CD4-positive, alpha-beta memory T cell (primary cell): ENCODE results near the gene DPP8. TPM values are rescaled to one million over a fixed set of nuclear protein-coding genes. Genes with fewer than 3 reads are reported as not detected.

ENCODE experiments used
- CTCF ChIA-PET: fragments of 350-600 bp; sonication (Branson Sonifier 250); formaldehyde crosslinking; loops from one replicate; lab custom pipeline; 2021; ENCODE audit warnings: inconsistent platforms; ENCODE audit not compliant: partially characterized antibody; lab: Charles Lee
- POLR2A ChIA-PET: fragments of 350-600 bp; sonication (Branson Sonifier 250); formaldehyde crosslinking; loops from one replicate; lab custom pipeline; 2021; ENCODE audit not compliant: partially characterized antibody; lab: Charles Lee
- DNase-seq, 5 donors: peaks; one replicate each; pipeline versions ENCODE4 v3.0.0 to v3.0.0-alpha.2; 2020 to 2022; ENCODE audit warnings: mixed read lengths in 1 of 5
- H3K27ac ChIP-seq: one replicate; pipeline ENCODE4 v1.7.0; 2013; ENCODE audit warnings: low read depth, low read length
- H3K27me3 ChIP-seq: 2 replicates; pipeline ENCODE4 v1.7.0; 2013; ENCODE audit warnings: mild to moderate bottlenecking, low read length, moderate library complexity; ENCODE audit not compliant: insufficient read depth
- H3K36me3 ChIP-seq: 2 replicates; pipeline ENCODE4 v1.7.0; 2013; ENCODE audit warnings: mild to moderate bottlenecking, low read length, moderate library complexity; ENCODE audit not compliant: insufficient read depth
- H3K4me1 ChIP-seq: 2 replicates; pipeline ENCODE4 v1.7.0; 2013; ENCODE audit warnings: mild to moderate bottlenecking, low read length, moderate library complexity; ENCODE audit not compliant: insufficient read depth
- H3K4me3 ChIP-seq, 2 donors: one replicate each; pipeline ENCODE4 v1.7.0; 2013; ENCODE audit warnings: low read length in 2 of 2, mild to moderate bottlenecking in 1 of 2
- H3K9me3 ChIP-seq, 2 donors: one replicate each; pipeline ENCODE4 v1.7.0; 2013; ENCODE audit warnings: low read length in 2 of 2, control low read depth in 1 of 2; ENCODE audit not compliant: control insufficient read depth in 1 of 2
- H3K27ac Mint-ChIP-seq, 7 donors: one replicate each; pipeline ENCODE4 v1.8.0; 2020 to 2021; ENCODE audit warnings: mixed read lengths in 7 of 7, mild to moderate bottlenecking in 6 of 7, inconsistent platforms in 3 of 7, moderate library complexity in 3 of 7
- H3K27me3 Mint-ChIP-seq, 2 donors: one replicate each; pipeline ENCODE4 v1.8.0; 2020 to 2021; ENCODE audit warnings: mixed read lengths in 2 of 2
- H3K36me3 Mint-ChIP-seq, 2 donors: one replicate each; pipeline ENCODE4 v1.8.0; 2020 to 2021; ENCODE audit warnings: mixed read lengths in 2 of 2, inconsistent platforms in 1 of 2, mild to moderate bottlenecking in 1 of 2
- H3K4me1 Mint-ChIP-seq, 4 donors: one replicate each; pipeline ENCODE4 v1.8.0; 2020 to 2021; ENCODE audit warnings: mixed read lengths in 4 of 4, mild to moderate bottlenecking in 1 of 4
- H3K4me3 Mint-ChIP-seq, 8 donors: one replicate each; pipeline ENCODE4 v1.8.0; 2020 to 2021; ENCODE audit warnings: mixed read lengths in 8 of 8, mild to moderate bottlenecking in 7 of 8, moderate library complexity in 6 of 8, inconsistent platforms in 3 of 8
- H3K9me3 Mint-ChIP-seq, 8 donors: one replicate each; pipeline ENCODE4 v1.8.0; 2020 to 2021; ENCODE audit warnings: mixed read lengths in 8 of 8, mild to moderate bottlenecking in 5 of 8, inconsistent platforms in 3 of 8, moderate library complexity in 1 of 8
- intact Hi-C: fragments of 100-400 bp; cut with micrococcal nuclease; formaldehyde crosslinking; loops from one replicate; pipeline ENCODE4 v1.15.1; 2023
- polyA plus RNA-seq, 2 donors: library from polyadenylated mRNA; unstranded; fragments of 300-500 nt; fragmentation: Illumina TruSeq; gene quantifications; one replicate each; pipeline ENCODE4 v1.2.3, GENCODE V29; 2021
- total RNA-seq, 2 experiments: library from RNA; stranded (reverse); gene quantifications; one replicate each; pipeline ENCODE4 v1.2.3, GENCODE V29; 2021

DPP8 gene
- total and polyA plus RNA-seq, 4 experiments from 2014 or later: 39.2 to 58.6 (median 52.8) TPM

DNA sequence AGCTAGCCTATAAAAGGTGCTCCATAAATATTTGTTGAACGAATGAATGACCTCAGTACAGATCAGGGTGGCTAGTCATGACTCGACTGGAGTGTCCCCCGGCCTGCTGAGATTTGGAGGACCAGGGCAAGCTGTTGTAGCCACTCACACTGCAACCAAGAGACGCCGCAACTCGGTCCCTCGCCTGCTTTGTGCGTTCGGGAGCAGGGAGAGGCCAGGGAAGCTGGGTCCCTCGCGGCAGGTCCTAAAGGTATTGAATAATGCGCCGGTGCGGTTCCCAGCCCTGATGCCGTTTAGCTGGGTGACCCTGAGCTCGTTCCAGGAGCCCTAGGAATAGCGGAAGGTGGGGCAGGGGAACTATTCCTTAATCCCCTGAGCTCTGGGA lies 96.5 kb downstream of the DPP8 start:
- H3K27me3 ChIP-seq: peaks cover 12% of the 10 kb centered on the region
- no peaks in the 10 kb centered on the region for H3K36me3 ChIP-seq
- Mint-ChIP-seq H3K27ac (no peak overlapping the region), H3K9me3 (peaks cover 0 to 4% (median 0%) of the 10 kb centered on the region in 8 donors), H3K4me1 (peaks cover 11 to 25% (median 16%) of the 10 kb centered on the region in 4 donors), H3K27me3 (peaks cover 43 to 58% of the 10 kb centered on the region in 2 donors), H3K4me3 (peak overlapping the region in 5 of 8 donors; percentile 5 to 39 (median 19)), H3K36me3 (peaks cover 0 to 4% of the 10 kb centered on the region in 2 donors)
- H3K4me3 ChIP-seq: no peak overlapping the region
- CTCF ChIA-PET: interaction anchor here (1.4 to 1.8 kb wide), 3 partner anchors 19 to 102 kb away, joined by 3 to 10 read pairs (median 6); no protein-coding TSS in a partner anchor
- POLR2A ChIA-PET: no interaction called here
- H3K27ac ChIP-seq: no peak overlapping the region
- peaks cover 9% of the 10 kb centered on the region for H3K4me1 ChIP-seq
- DNase-seq: no peak
- intact Hi-C loops: no loop called here
- H3K9me3 ChIP-seq: no peaks in the 10 kb centered on the region

GRCh38 chr15:65418596-65418995 lies 98.9 kb downstream of the DPP8 start:
- no peak for DNase-seq
- H3K27ac Mint-ChIP-seq: no peak overlapping the region
- CTCF ChIA-PET: no interaction called here
- POLR2A ChIA-PET: no interaction called here
- peaks cover 9% of the 10 kb centered on the region for H3K4me1 ChIP-seq
- H3K4me3 Mint-ChIP-seq: no peak overlapping the region
- no peaks in the 10 kb centered on the region for H3K9me3 ChIP-seq
- no peak overlapping the region for H3K27ac ChIP-seq
- H3K9me3 Mint-ChIP-seq: peaks cover 0 to 2% (median 0%) of the 10 kb centered on the region in 8 donors
- no peak overlapping the region for H3K4me3 ChIP-seq
- H3K36me3 Mint-ChIP-seq: peaks cover 0 to 4% of the 10 kb centered on the region in 2 donors
- no peaks in the 10 kb centered on the region for H3K36me3 ChIP-seq
- intact Hi-C loops: no loop called here
- H3K4me1 Mint-ChIP-seq: peaks cover 9 to 19% (median 12%) of the 10 kb centered on the region in 4 donors
- H3K27me3 ChIP-seq: peaks cover 12% of the 10 kb centered on the region
- H3K27me3 Mint-ChIP-seq: peaks cover 32 to 50% of the 10 kb centered on the region in 2 donors

GRCh38 chr15:65416845-65417416 lies 100.6 kb downstream of the DPP8 start:
- DNase-seq: no peak
- Mint-ChIP-seq H3K27me3 (peaks cover 22 to 40% of the 10 kb centered on the region in 2 donors), H3K9me3 (no peaks in the 10 kb centered on the region), H3K27ac (peak overlapping the region in 1 of 7 donors; percentile 30), H3K4me1 (peaks cover 1 to 9% (median 3%) of the 10 kb centered on the region in 4 donors), H3K4me3 (no peak overlapping the region), H3K36me3 (no peaks in the 10 kb centered on the region)
- no peak overlapping the region for H3K27ac ChIP-seq
- POLR2A ChIA-PET: no interaction called here
- peaks cover 9% of the 10 kb centered on the region for H3K27me3 ChIP-seq
- H3K9me3 ChIP-seq: no peaks in the 10 kb centered on the region
- H3K4me1 ChIP-seq: peaks cover 4% of the 10 kb centered on the region
- H3K4me3 ChIP-seq: no peak overlapping the region
- H3K36me3 ChIP-seq: no peaks in the 10 kb centered on the region
- CTCF ChIA-PET: no interaction called here
- intact Hi-C loops: no loop called here

GRCh38 chr15:65414841-65415621 lies 102.5 kb downstream of the DPP8 start:
- H3K9me3 Mint-ChIP-seq: no peaks in the 10 kb centered on the region
- no peaks in the 10 kb centered on the region for H3K4me1 Mint-ChIP-seq
- no peak overlapping the region for H3K27ac Mint-ChIP-seq
- POLR2A ChIA-PET: no interaction called here
- H3K27me3 Mint-ChIP-seq: peaks cover 15 to 38% of the 10 kb centered on the region in 2 donors
- no peaks in the 10 kb centered on the region for H3K36me3 Mint-ChIP-seq
- intact Hi-C loops: no loop called here
- no peak overlapping the region for H3K4me3 Mint-ChIP-seq
- CTCF ChIA-PET: no interaction called here
- Histone ChIP-seq H3K36me3 (no peaks in the 10 kb centered on the region), H3K4me3 (no peak overlapping the region), H3K27ac (no peak overlapping the region), H3K4me1 (no peaks in the 10 kb centered on the region), H3K27me3 (no peaks in the 10 kb centered on the region), H3K9me3 (no peaks in the 10 kb centered on the region)
- DNase-seq: no peak

- DNase-seq: no peak
- Histone ChIP-seq H3K36me3 (no peaks in the 10 kb centered on the region), H3K4me3 (no peak overlapping the region), H3K27ac (no peak overlapping the region), H3K27me3 (no peaks in the 10 kb centered on the region), H3K9me3 (no peaks in the 10 kb centered on the region), H3K4me1 (no peaks in the 10 kb centered on the region)
- ChIA-PET POLR2A (no interaction called here), CTCF (no interaction called here)
- no peak overlapping the region for H3K4me3 Mint-ChIP-seq
- H3K4me1 Mint-ChIP-seq: no peaks in the 10 kb centered on the region
- intact Hi-C loops: no loop called here
- H3K36me3 Mint-ChIP-seq: no peaks in the 10 kb centered on the region
- peaks cover 15 to 32% of the 10 kb centered on the region in 2 donors for H3K27me3 Mint-ChIP-seq
- H3K27ac Mint-ChIP-seq: no peak overlapping the region
- no peaks in the 10 kb centered on the region for H3K9me3 Mint-ChIP-seq
Measured at GRCh38 chr15:65413760-65414144, 103.7 kb downstream of the DPP8 start.

- POLR2A ChIA-PET: no interaction called here
Measured at GRCh38 chr15:65413051-65413759, 104.3 kb downstream of the DPP8 start.

DNA sequence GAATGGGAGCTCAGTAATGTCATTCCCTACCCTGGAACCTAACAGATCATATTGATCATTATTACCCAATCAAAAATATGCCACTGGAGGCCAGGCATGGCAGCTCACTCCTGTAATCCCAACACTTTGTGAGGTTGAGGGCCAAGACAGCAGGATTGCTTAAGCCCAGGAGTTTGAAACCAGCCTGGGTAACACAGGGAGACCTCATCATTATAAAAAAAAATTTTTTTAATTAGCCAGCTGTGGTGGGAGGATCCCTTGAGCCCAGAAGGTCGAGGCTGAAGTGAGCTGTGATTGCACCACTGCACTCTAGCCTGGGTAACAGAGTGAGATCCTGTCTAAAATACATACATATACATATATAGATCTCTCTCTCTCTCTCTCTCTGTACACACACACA lies 104.9 kb downstream of the DPP8 start:
- no peaks in the 10 kb centered on the region for H3K4me1 Mint-ChIP-seq
- Histone ChIP-seq H3K4me1 (no peaks in the 10 kb centered on the region), H3K4me3 (no peak overlapping the region), H3K36me3 (no peaks in the 10 kb centered on the region), H3K27me3 (no peaks in the 10 kb centered on the region), H3K9me3 (no peaks in the 10 kb centered on the region), H3K27ac (no peak overlapping the region)
- ChIA-PET POLR2A (no interaction called here), CTCF (no interaction called here)
- DNase-seq: no peak
- H3K27ac Mint-ChIP-seq: no peak overlapping the region
- no peaks in the 10 kb centered on the region for H3K9me3 Mint-ChIP-seq
- H3K27me3 Mint-ChIP-seq: peaks cover 12 to 31% of the 10 kb centered on the region in 2 donors
- H3K4me3 Mint-ChIP-seq: no peak overlapping the region
- intact Hi-C loops: no loop called here
- H3K36me3 Mint-ChIP-seq: no peaks in the 10 kb centered on the region

More at GRCh38 chr15:65413051-65413759, 104.3 kb downstream of the DPP8 start:
- no peak for DNase-seq
- intact Hi-C loops: no loop called here
- CTCF ChIA-PET: no interaction called here
- H3K4me1 ChIP-seq: no peaks in the 10 kb centered on the region
- peaks cover 12 to 31% of the 10 kb centered on the region in 2 donors for H3K27me3 Mint-ChIP-seq
- H3K36me3 Mint-ChIP-seq: no peaks in the 10 kb centered on the region
- no peaks in the 10 kb centered on the region for H3K4me1 Mint-ChIP-seq
- no peak overlapping the region for H3K27ac Mint-ChIP-seq
- no peak overlapping the region for H3K4me3 Mint-ChIP-seq
- H3K27me3 ChIP-seq: no peaks in the 10 kb centered on the region
- no peaks in the 10 kb centered on the region for H3K9me3 ChIP-seq
- no peaks in the 10 kb centered on the region for H3K9me3 Mint-ChIP-seq
- no peak overlapping the region for H3K4me3 ChIP-seq
- no peaks in the 10 kb centered on the region for H3K36me3 ChIP-seq
- H3K27ac ChIP-seq: no peak overlapping the region
